Measurements from ENCODE around the gene COMMD9.

Gene COMMD9

GRCh38 chr11:36234825-36235224, 54.4 kb downstream of the COMMD9 start:
- Histone ChIP-seq H3K27ac (no peak overlapping the region), H3K27me3 (ENCODE audit: insufficient read depth, low read depth, severe bottlenecking) (no peaks in the 10 kb centered on the region), H3K4me3 (ENCODE audit: low read depth, low read length) (no peak overlapping the region), H3K36me3 (no peaks in the 10 kb centered on the region), H3K9me3 (ENCODE audit: severe bottlenecking) (no peaks in the 10 kb centered on the region)
- DNase-seq = no peak
- TF ChIP-seq CTCF (IDR thresholded peaks at IDR 0.05; ENCODE audit: low read depth, low read length) = no peak

GRCh38 chr11:36233204-36233603, 56.0 kb downstream of the COMMD9 start:
- no peak overlapping the region for H3K27ac ChIP-seq
- no peaks in the 10 kb centered on the region for H3K27me3 ChIP-seq (ENCODE audit: insufficient read depth, low read depth, severe bottlenecking)
- no peak for TF ChIP-seq CTCF (IDR thresholded peaks at IDR 0.05; ENCODE audit: low read depth, low read length)
- no peaks in the 10 kb centered on the region for H3K9me3 ChIP-seq (ENCODE audit: severe bottlenecking)
- no peak for DNase-seq
- no peak overlapping the region for H3K4me3 ChIP-seq (ENCODE audit: low read depth, low read length)
- peaks cover 14% of the 10 kb centered on the region for H3K36me3 ChIP-seq

- Histone ChIP-seq H3K4me3 (ENCODE audit: low read depth, low read length) (no peak overlapping the region), H3K36me3 (peaks cover 31% of the 10 kb centered on the region), H3K27me3 (ENCODE audit: insufficient read depth, low read depth, severe bottlenecking) (no peaks in the 10 kb centered on the region), H3K27ac (no peak overlapping the region), H3K9me3 (ENCODE audit: severe bottlenecking) (no peaks in the 10 kb centered on the region)
- no peak for TF ChIP-seq CTCF (IDR thresholded peaks at IDR 0.05; ENCODE audit: low read depth, low read length)
- no peak for DNase-seq
These were observed 58.2 kb downstream of the COMMD9 start for GRCh38 chr11:36230779-36231699.

DNA sequence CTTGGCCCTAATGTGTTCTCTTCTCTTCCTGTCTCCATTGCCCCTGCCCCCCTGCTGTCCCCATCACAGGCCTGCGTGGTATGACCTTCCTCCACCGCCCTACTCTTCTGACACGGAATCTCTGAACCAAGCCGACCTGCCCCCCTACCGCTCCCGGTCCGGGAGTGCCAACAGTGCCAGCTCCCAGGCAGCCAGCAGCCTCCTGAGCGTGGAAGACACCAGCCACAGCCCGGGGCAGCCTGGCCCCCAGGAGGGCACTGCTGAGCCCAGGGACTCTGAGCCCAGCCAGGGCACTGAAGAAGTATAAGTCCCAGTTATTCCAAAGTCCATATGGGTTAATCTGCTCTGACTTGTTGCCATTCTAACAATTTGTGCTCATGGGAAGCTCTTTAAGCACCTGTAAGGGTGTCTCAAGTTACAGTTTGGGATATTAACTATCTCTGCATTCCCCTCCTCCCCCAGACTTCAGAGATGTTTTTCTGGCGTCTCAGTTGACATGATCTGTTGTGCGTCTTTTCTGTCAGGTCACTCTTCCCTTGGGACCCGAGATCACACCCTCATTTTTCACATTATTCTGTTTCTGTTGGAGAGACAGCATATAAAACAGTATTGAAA, 60.0 kb downstream of the COMMD9 start:
- TF ChIP-seq CTCF (IDR thresholded peaks at IDR 0.05; ENCODE audit: low read depth, low read length) = no peak
- peaks cover 31% of the 10 kb centered on the region for H3K36me3 ChIP-seq
- H3K9me3 ChIP-seq (ENCODE audit: severe bottlenecking) = no peaks in the 10 kb centered on the region
- H3K27me3 ChIP-seq (ENCODE audit: insufficient read depth, low read depth, severe bottlenecking) = no peaks in the 10 kb centered on the region
- no peak for DNase-seq
- H3K27ac ChIP-seq = no peak overlapping the region
- no peak overlapping the region for H3K4me3 ChIP-seq (ENCODE audit: low read depth, low read length)

GRCh38 chr11:36228689-36229088, 60.5 kb downstream of the COMMD9 start:
- H3K27me3 ChIP-seq (ENCODE audit: insufficient read depth, low read depth, severe bottlenecking) = no peaks in the 10 kb centered on the region
- H3K4me3 ChIP-seq (ENCODE audit: low read depth, low read length) = no peak overlapping the region
- TF ChIP-seq CTCF (IDR thresholded peaks at IDR 0.05; ENCODE audit: low read depth, low read length) = no peak
- peaks cover 31% of the 10 kb centered on the region for H3K36me3 ChIP-seq
- no peak overlapping the region for H3K27ac ChIP-seq
- H3K9me3 ChIP-seq (ENCODE audit: severe bottlenecking) = no peaks in the 10 kb centered on the region
- no peak for DNase-seq

Measured in WERI-Rb-1 (cell line).